ENCODE measurements around the gene TSHZ1. TPM values are rescaled to one million over a fixed set of nuclear protein-coding genes. Genes with fewer than 3 reads are reported as not detected.

TSHZ1 gene
- total and polyA plus RNA-seq, 2 of the 8 experiments (the other 6 are each of a cell fraction or from before 2014, with no cell fraction given), result 0.03 to 0.32 TPM

DNA sequence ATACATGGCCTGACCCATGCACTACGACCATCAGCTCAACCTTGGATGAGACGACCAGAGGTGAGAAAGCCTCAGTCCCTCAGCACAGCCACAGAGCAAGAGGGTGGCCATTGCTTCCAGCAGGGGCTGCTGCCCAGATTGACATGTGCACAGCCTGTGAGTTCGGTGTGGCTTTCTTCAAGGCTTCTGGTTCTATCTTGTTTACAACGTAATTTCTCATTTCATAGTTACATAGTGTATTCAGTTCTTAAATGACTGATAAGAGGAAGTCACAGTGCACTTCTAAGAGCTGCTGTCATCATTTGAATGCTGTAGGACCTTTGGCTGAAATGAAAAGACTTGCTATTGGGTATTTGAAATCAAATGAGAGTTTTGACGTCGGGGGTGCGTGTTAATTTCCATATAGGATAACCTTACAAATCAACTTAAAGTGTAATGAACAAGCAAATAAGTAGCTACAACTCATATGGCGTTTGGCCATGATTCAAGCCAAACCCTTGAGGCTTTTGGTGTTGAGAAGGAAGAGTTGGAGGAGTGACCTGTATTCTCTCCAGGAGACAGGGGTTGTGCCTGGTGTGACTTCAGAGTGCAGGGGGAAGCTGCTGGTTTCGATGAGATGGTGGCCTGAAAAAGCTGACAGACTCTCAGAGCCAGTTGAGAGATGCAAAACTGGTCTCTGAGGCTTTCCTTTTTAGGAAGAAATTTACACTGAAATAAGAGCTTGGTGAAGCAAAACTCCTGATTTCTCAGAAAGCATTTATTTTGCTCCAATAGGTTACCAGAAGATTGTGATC is 51.0 kb downstream of the TSHZ1 start:
- Histone ChIP-seq H2BK15ac (ENCODE audit: low read length) (no peak overlapping the region), H3K23me2 (ENCODE audit: low read depth, low read length) (no peaks in the 10 kb centered on the region), H3K56ac (replicated peaks; ENCODE audit: insufficient read length, low read depth, low read length) (no peak overlapping the region), H4K5ac (ENCODE audit: insufficient read length, low read depth, low read length) (no peak overlapping the region), H2AK5ac (ENCODE audit: low read depth, low read length) (no peak overlapping the region), H3K4me2 (ENCODE audit: insufficient read depth in 1 of 2, low read depth in 2 of 2, low read length in 2 of 2) (no peak overlapping the region), H2BK5ac (ENCODE audit: low read depth, low read length) (no peak overlapping the region), H3K79me2 (ENCODE audit: control insufficient read depth in 1 of 2, insufficient read depth in 2 of 2, low read length in 2 of 2) (no peaks in the 10 kb centered on the region), H3K14ac (ENCODE audit: insufficient read length) (no peak overlapping the region), H2BK12ac (ENCODE audit: low read depth, low read length) (no peak overlapping the region), H2BK120ac (replicated peaks; ENCODE audit: low read depth, low read length) (no peak overlapping the region), H3K79me1 (ENCODE audit: low read depth, low read length) (no peaks in the 10 kb centered on the region), H3K9me3 (ENCODE audit: insufficient read depth in 2 of 2, low read depth in 1 of 2, low read length in 1 of 2) (no peaks in the 10 kb centered on the region), H3K18ac (ENCODE audit: extremely low read depth, low read length) (no peak overlapping the region), H3K4me1 (replicated peaks in 1 of 4; ENCODE audit: control insufficient read depth in 3 of 4, insufficient read depth in 4 of 4, low read length in 3 of 4) (no peaks in the 10 kb centered on the region), H3K9ac (replicated peaks in 1 of 4; ENCODE audit: extremely low read depth in 1 of 4, low read depth in 3 of 4, low read length in 3 of 4) (no peak overlapping the region), H3K36me3 (ENCODE audit: control insufficient read depth in 2 of 4, insufficient read depth in 4 of 4, low read length in 3 of 4) (no peaks in the 10 kb centered on the region), H3K4me3 (ENCODE audit: extremely low read depth in 1 of 4, insufficient read depth in 2 of 4, low read depth in 3 of 4, low read length in 4 of 4) (no peak overlapping the region), H3K23ac (ENCODE audit: insufficient read length) (no peak overlapping the region), H4K20me1 (replicated peaks in 1 of 2; ENCODE audit: control insufficient read depth in 1 of 2, insufficient read depth in 2 of 2, low read length in 2 of 2) (no peaks in the 10 kb centered on the region), H2AFZ (ENCODE audit: low read length) (no peak overlapping the region), H3K27me3 (replicated peaks in 1 of 4; ENCODE audit: control insufficient read depth in 3 of 4, extremely low read depth in 1 of 4, insufficient read depth in 3 of 4, low read length in 3 of 4) (no peaks in the 10 kb centered on the region), H4K8ac (ENCODE audit: extremely low read depth, insufficient read depth, low read length) (no peak overlapping the region), H3K4ac (replicated peaks; ENCODE audit: insufficient read length, low read depth, low read length) (no peak overlapping the region), H2BK20ac (ENCODE audit: low read length) (no peak overlapping the region), H3K27ac (ENCODE audit: low read depth, low read length) (no peak overlapping the region), H4K91ac (replicated peaks; ENCODE audit: insufficient read length, low read length) (no peak overlapping the region)
- CTCF ChIA-PET (ENCODE audit: partially characterized antibody), result interaction anchor here (1.1 kb wide), 1 partner anchor 16 kb away, joined by 4 read pairs; no protein-coding TSS in a partner anchor
- 87% methylated on average over 8 of the region's 9 CpGs; no CpG with 5 or more reads in 1 of the 2 experiments for WGBS, 2 experiments (ENCODE audit: extremely low coverage in 1 of 2, insufficient coverage in 1 of 2, insufficient read length in 1 of 2, insufficient replicate concordance in 2 of 2, low coverage in 1 of 2, low lambda C conversion rate in 2 of 2, missing lambda C conversion rate in 1 of 2)
- POLR2A ChIA-PET (ENCODE audit: partially characterized antibody), result no interaction called here
- DNase-seq (ENCODE audit: low read depth in 1 of 2, low spot score in 2 of 2) (no peak), FAIRE-seq (no peak)
- no peak for TF ChIP-seq GTF2F1 (IDR thresholded peaks at IDR 0.05; ENCODE audit: borderline replicate concordance, low read depth, low read length)
- no peak for TF ChIP-seq YY1 (IDR thresholded peaks at IDR 0.05; ENCODE audit: low read depth, low read length)
- no peak for TF ChIP-seq EGR1 (IDR thresholded peaks at IDR 0.05; ENCODE audit: borderline replicate concordance, low read depth, low read length)
- no peak for TF ChIP-seq POLR2AphosphoS5 (IDR thresholded peaks at IDR 0.05; ENCODE audit: low read depth, low read length)
- TF ChIP-seq TEAD4 (IDR thresholded peaks at IDR 0.05; ENCODE audit: low read depth, low read length), result no peak
- no peak for TF ChIP-seq TAF1 (IDR thresholded peaks at IDR 0.05; ENCODE audit: low read depth, low read length)
- TF ChIP-seq POLR2A (IDR thresholded peaks at IDR 0.05; ENCODE audit: control extremely low read depth in 1 of 2, low read depth in 2 of 2, low read length in 2 of 2), result no peak
- TF ChIP-seq, protein P1, sequence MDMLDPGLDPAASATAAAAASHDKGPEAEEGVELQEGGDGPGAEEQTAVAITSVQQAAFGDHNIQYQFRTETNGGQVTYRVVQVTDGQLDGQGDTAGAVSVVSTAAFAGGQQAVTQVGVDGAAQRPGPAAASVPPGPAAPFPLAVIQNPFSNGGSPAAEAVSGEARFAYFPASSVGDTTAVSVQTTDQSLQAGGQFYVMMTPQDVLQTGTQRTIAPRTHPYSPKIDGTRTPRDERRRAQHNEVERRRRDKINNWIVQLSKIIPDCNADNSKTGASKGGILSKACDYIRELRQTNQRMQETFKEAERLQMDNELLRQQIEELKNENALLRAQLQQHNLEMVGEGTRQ (IDR thresholded peaks at IDR 0.05; ENCODE audit: low read length), result no peak
- TF ChIP-seq CHD2 (IDR thresholded peaks at IDR 0.05; ENCODE audit: low read length), result no peak
- TF ChIP-seq SUZ12 (IDR thresholded peaks at IDR 0.05; ENCODE audit: low read length), result no peak
